GM12874 (cell line): Measurements from ENCODE around the gene HRH3.

Experiments
- CTCF ChIP-seq: IDR thresholded peaks from 2 replicates; pipeline ENCODE4 v1.5.1; 2011; ENCODE audit warnings: low read depth, mild to moderate bottlenecking, control low read depth, low read length, moderate library complexity; ENCODE audit not compliant: insufficient read depth

HRH3 gene

GRCh38 chr20:62233684-62234083 lies 13.6 kb upstream of the HRH3 start:
- no peak for TF ChIP-seq CTCF

- TF ChIP-seq CTCF: no peak
These were observed 12.9 kb upstream of the HRH3 start for GRCh38 chr20:62232770-62233645.

GRCh38 chr20:62232194-62232593 lies 12.1 kb upstream of the HRH3 start:
- no peak for TF ChIP-seq CTCF

- TF ChIP-seq CTCF: no peak
These were observed 11.2 kb upstream of the HRH3 start for GRCh38 chr20:62231292-62231691.

GRCh38 chr20:62230696-62231095 lies 10.6 kb upstream of the HRH3 start:
- no peak for TF ChIP-seq CTCF

GRCh38 chr20:62230276-62230675 lies 10.2 kb upstream of the HRH3 start:
- TF ChIP-seq CTCF: no peak

GRCh38 chr20:62229667-62230066 lies 9.6 kb upstream of the HRH3 start:
- TF ChIP-seq CTCF: no peak
